ENCODE data around the gene PDIA4. TPM values are rescaled to one million over a fixed set of nuclear protein-coding genes. Genes with fewer than 3 reads are reported as not detected.

PDIA4 gene
- total RNA-seq, 1 experiment from 2014 or later = 341 TPM

DNA sequence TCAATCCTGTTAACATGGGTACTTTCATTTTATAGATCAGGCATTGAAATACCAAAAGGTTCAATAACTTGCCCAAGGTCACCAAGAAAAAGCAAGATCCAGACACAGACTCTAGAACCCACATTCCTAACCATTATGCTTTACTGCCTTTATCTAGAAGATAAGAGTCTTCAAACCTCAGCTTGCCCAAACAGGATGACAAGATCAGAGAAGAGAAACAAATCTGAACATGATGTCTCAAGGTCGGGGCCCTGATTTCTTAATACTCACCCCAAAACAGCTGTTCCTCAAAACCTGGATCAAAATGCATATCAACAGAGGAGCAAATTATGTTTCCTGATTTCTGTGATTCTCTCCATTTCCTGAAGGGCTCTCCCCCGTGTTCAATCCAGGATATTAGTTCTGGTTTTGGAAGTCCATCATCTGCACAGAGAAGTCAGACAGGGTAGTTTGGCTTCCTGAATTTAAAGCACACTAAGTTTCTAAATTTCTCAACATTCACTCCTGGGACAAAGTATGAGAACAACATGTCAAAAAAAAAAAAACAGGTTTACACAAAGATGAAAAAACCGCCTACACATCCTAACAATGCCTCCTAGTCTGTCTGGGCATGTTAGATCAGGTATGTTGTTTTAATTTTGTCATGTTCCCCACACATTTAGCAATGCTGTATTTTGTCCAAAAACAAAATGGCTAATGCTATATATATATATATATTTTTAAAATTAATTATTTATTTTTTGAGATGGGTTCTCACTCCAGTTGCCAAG lies 46.0 kb upstream of the PDIA4 start:
- Mint-ChIP-seq H3K4me3 (no peak overlapping the region), H3K9me3 (no peaks in the 10 kb centered on the region), H3K27me3 (ENCODE audit: low read depth) (no peaks in the 10 kb centered on the region), H3K4me1 (peaks cover 3% of the 10 kb centered on the region; the same call in 1 of the 2 replicates), H3K27ac (no peak overlapping the region), H3K36me3 (peaks cover 44% of the 10 kb centered on the region)
- ChIA-PET CTCF (no interaction called here), POLR2A (no interaction called here)
- TF ChIP-seq ZNF219 (CRISPR knock-in tag; IDR thresholded peaks at IDR 0.05; ENCODE audit: borderline replicate concordance) = no peak
- no peak for TF ChIP-seq EMX1 (CRISPR knock-in tag; IDR thresholded peaks at IDR 0.05)
- TF ChIP-seq, protein P1, sequence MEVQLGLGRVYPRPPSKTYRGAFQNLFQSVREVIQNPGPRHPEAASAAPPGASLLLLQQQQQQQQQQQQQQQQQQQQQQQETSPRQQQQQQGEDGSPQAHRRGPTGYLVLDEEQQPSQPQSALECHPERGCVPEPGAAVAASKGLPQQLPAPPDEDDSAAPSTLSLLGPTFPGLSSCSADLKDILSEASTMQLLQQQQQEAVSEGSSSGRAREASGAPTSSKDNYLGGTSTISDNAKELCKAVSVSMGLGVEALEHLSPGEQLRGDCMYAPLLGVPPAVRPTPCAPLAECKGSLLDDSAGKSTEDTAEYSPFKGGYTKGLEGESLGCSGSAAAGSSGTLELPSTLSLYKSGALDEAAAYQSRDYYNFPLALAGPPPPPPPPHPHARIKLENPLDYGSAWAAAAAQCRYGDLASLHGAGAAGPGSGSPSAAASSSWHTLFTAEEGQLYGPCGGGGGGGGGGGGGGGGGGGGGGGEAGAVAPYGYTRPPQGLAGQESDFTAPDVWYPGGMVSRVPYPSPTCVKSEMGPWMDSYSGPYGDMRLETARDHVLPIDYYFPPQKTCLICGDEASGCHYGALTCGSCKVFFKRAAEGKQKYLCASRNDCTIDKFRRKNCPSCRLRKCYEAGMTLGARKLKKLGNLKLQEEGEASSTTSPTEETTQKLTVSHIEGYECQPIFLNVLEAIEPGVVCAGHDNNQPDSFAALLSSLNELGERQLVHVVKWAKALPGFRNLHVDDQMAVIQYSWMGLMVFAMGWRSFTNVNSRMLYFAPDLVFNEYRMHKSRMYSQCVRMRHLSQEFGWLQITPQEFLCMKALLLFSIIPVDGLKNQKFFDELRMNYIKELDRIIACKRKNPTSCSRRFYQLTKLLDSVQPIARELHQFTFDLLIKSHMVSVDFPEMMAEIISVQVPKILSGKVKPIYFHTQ (CRISPR knock-in tag; IDR thresholded peaks at IDR 0.05) = no peak
- TF ChIP-seq, protein P2, sequence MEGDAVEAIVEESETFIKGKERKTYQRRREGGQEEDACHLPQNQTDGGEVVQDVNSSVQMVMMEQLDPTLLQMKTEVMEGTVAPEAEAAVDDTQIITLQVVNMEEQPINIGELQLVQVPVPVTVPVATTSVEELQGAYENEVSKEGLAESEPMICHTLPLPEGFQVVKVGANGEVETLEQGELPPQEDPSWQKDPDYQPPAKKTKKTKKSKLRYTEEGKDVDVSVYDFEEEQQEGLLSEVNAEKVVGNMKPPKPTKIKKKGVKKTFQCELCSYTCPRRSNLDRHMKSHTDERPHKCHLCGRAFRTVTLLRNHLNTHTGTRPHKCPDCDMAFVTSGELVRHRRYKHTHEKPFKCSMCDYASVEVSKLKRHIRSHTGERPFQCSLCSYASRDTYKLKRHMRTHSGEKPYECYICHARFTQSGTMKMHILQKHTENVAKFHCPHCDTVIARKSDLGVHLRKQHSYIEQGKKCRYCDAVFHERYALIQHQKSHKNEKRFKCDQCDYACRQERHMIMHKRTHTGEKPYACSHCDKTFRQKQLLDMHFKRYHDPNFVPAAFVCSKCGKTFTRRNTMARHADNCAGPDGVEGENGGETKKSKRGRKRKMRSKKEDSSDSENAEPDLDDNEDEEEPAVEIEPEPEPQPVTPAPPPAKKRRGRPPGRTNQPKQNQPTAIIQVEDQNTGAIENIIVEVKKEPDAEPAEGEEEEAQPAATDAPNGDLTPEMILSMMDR (IDR thresholded peaks at IDR 0.05) = no peak
- TF ChIP-seq NFYB (CRISPR knock-in tag; conservative IDR thresholded peaks at IDR 0.05; ENCODE audit: low read depth) = no peak
- TF ChIP-seq OVOL2 (CRISPR knock-in tag; IDR thresholded peaks at IDR 0.05; ENCODE audit: borderline replicate concordance) = no peak
- TF ChIP-seq MYBL2 (CRISPR knock-in tag; IDR thresholded peaks at IDR 0.05) = no peak
- TF ChIP-seq KAT7 (CRISPR knock-in tag; IDR thresholded peaks at IDR 0.05; ENCODE audit: borderline replicate concordance) = no peak
- TF ChIP-seq ZBTB21 (CRISPR knock-in tag; IDR thresholded peaks at IDR 0.05; ENCODE audit: borderline replicate concordance) = no peak
- no peak for DNase-seq (ENCODE audit: low spot score)
- no peak for ATAC-seq

DNA sequence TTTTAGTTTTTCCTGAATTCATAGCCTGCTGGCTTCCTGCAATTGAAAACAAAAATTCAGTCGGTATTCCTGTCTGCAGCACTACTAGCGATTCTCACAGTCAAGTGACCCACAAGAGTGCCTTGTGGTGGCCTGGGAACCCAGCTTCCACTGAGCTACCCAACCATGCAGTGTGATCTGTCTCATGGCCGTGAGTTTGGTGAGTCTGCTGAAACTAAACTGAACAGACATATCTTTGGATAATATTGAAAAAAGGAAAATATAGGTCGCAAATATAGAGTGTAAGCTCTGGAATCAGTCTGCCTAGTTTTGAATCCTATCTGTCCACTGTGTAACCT lies 44.1 kb upstream of the PDIA4 start:
- TF ChIP-seq, protein P3, sequence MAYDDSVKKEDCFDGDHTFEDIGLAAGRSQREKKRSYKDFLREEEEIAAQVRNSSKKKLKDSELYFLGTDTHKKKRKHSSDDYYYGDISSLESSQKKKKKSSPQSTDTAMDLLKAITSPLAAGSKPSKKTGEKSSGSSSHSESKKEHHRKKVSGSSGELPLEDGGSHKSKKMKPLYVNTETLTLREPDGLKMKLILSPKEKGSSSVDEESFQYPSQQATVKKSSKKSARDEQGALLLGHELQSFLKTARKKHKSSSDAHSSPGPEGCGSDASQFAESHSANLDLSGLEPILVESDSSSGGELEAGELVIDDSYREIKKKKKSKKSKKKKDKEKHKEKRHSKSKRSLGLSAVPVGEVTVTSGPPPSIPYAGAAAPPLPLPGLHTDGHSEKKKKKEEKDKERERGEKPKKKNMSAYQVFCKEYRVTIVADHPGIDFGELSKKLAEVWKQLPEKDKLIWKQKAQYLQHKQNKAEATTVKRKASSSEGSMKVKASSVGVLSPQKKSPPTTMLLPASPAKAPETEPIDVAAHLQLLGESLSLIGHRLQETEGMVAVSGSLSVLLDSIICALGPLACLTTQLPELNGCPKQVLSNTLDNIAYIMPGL (CRISPR knock-in tag; IDR thresholded peaks at IDR 0.05) = no peak
- TF ChIP-seq TP53 (CRISPR knock-in tag; IDR thresholded peaks at IDR 0.05) = no peak
- no peak for TF ChIP-seq ZNF317 (CRISPR knock-in tag; IDR thresholded peaks at IDR 0.05; ENCODE audit: borderline replicate concordance, low read depth)
- Mint-ChIP-seq H3K9me3 (no peaks in the 10 kb centered on the region), H3K4me3 (no peak overlapping the region), H3K36me3 (peaks cover 48% of the 10 kb centered on the region), H3K4me1 (peaks cover 7% of the 10 kb centered on the region; the same call in 1 of the 2 replicates), H3K27ac (peak overlapping the region; percentile 34), H3K27me3 (ENCODE audit: low read depth) (no peaks in the 10 kb centered on the region)
- ATAC-seq = no peak
- ChIA-PET CTCF (interaction anchor here (1.0 to 2.5 kb wide), 15 partner anchors 8 to 123 kb away, joined by 3 to 18 read pairs (median 8); partner anchors contain the start of genes PDIA4, ZNF282, ZNF398 and ZNF425), POLR2A (interaction anchor here (1.1 kb wide), 1 partner anchor 44 kb away, joined by 3 read pairs; the partner anchor contains the start of gene PDIA4)
- no peak for DNase-seq (ENCODE audit: low spot score)

DNA sequence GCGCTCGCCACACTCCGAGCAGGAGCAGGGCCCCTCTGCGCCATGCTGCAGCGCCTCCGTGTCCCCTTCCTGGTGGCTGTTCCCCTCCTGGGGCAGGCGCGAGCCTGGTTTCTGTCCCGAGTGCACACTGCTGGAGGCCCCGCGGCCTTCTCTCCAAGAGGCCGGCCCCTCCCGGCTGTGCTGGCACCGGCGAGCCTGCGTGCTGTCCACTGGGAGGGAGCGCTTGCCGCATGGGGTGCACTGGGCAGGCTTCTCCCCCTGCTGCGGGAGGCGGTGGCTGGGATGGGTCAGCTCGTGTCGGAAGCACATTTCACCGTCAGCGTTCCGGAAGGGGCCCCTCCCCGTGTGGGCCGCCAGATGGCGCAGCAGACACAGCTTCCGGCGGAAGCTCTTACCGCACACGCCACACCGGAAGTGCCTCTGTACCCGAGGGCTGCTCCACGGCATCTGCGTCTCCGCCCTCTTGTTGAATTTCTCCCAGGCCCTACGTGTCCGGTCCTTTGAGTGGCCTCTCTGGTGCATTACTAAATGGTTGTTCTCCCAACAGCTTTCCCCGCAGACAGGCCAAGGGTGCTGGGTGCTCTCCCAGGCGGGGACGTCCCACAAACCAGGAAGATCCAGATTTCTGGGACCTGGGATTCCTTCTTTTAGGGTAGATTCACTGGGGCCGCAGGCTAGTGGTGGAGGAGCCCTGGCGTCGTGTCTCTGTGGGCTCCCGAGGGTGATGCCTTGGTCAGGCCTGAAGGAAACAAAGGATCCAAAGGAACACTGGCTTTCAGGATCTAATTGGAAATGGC lies 43.5 kb upstream of the PDIA4 start:
- ChIA-PET POLR2A (interaction anchor here (0.6 to 1.1 kb wide), 3 partner anchors 19 to 54 kb away, joined by 3 to 4 read pairs (median 3); partner anchors contain the start of genes PDIA4 and ZNF425), CTCF (interaction anchor here (0.5 to 2.5 kb wide), 36 partner anchors 8 to 383 kb away, joined by 3 to 18 read pairs (median 4); partner anchors contain the start of genes PDIA4, ZNF282, ZNF398 and ZNF425)
- DNase-seq (ENCODE audit: low spot score) (peak; percentile 88), ATAC-seq (peak; percentile 94)
- peaks cover 7% of the 10 kb centered on the region; the same call in 1 of the 2 replicates for H3K4me1 Mint-ChIP-seq
- no peak overlapping the region for H3K4me3 Mint-ChIP-seq
- no peaks in the 10 kb centered on the region for H3K9me3 Mint-ChIP-seq
- peaks cover 44% of the 10 kb centered on the region for H3K36me3 Mint-ChIP-seq
- H3K27ac Mint-ChIP-seq = peak overlapping the region; percentile 34; the same call in 1 of the 2 replicates
- no peaks in the 10 kb centered on the region for H3K27me3 Mint-ChIP-seq (ENCODE audit: low read depth)
- peak; percentile 75; the same call in 1 of the 2 replicates for TF ChIP-seq FOXP1 (CRISPR knock-in tag; IDR thresholded peaks at IDR 0.05; ENCODE audit: borderline replicate concordance)
- peak; percentile 65; the same call in 1 of the 2 replicates for TF ChIP-seq ZNF232 (CRISPR knock-in tag; IDR thresholded peaks at IDR 0.05)
- TF ChIP-seq, protein P3 (CRISPR knock-in tag; IDR thresholded peaks at IDR 0.05) = peak; percentile 41; the same call in 1 of the 2 replicates
- peak; percentile 63; the same call in 1 of the 2 replicates for TF ChIP-seq TEAD1 (CRISPR knock-in tag; IDR thresholded peaks at IDR 0.05)
- TF ChIP-seq EMX1 (CRISPR knock-in tag; IDR thresholded peaks at IDR 0.05) = 0 out of 2 replicates have a peak, but pooled peaks have one; percentile 20
- peak; percentile 15; the same call in 1 of the 2 replicates for TF ChIP-seq SMAD3 (CRISPR knock-in tag; IDR thresholded peaks at IDR 0.05; ENCODE audit: borderline replicate concordance)
- 0 out of 2 replicates have a peak, but pooled peaks have one; percentile 96 for TF ChIP-seq KAT7 (CRISPR knock-in tag; IDR thresholded peaks at IDR 0.05; ENCODE audit: borderline replicate concordance)
- 0 out of 2 replicates have a peak, but pooled peaks have one; percentile 67 for TF ChIP-seq ZNF138 (CRISPR knock-in tag; conservative IDR thresholded peaks at IDR 0.05)
- no peak for TF ChIP-seq CREM (CRISPR knock-in tag; IDR thresholded peaks at IDR 0.05)
- TF ChIP-seq SP1 (CRISPR knock-in tag; conservative IDR thresholded peaks at IDR 0.05) = peak; percentile 67
- no peak for TF ChIP-seq TP53 (CRISPR knock-in tag; IDR thresholded peaks at IDR 0.05)
